Measurements from ENCODE around the gene COMMD3.

COMMD3 gene

GRCh38 chr10:22326145-22326702 lies 10.0 kb downstream of the COMMD3 start:
- peak overlapping the region; percentile 86 for H3K4me3 ChIP-seq (ENCODE audit: low read depth, low read length)
- H3K27ac ChIP-seq (ENCODE audit: low read depth, low read length): peak overlapping the region; percentile 40; the same call in 1 of the 2 replicates
- H2AFZ ChIP-seq (ENCODE audit: low read length, unreplicated experiment): peak overlapping the region; percentile 88
- H3K4me1 ChIP-seq (ENCODE audit: control insufficient read depth, insufficient read depth, low read length, unreplicated experiment): peaks cover 26% of the 10 kb centered on the region
- peaks cover 44% of the 10 kb centered on the region for H3K79me2 ChIP-seq (ENCODE audit: control insufficient read depth, insufficient read depth, low read length, unreplicated experiment)
- peaks cover 29% of the 10 kb centered on the region for H3K27me3 ChIP-seq (ENCODE audit: insufficient read depth, low read length)
- H3K36me3 ChIP-seq (ENCODE audit: insufficient read depth, low read length): peaks cover 18% of the 10 kb centered on the region

GRCh38 chr10:22329150-22329549 lies 13.0 kb downstream of the COMMD3 start:
- Histone ChIP-seq H3K79me2 (ENCODE audit: control insufficient read depth, insufficient read depth, low read length, unreplicated experiment) (peaks cover 24% of the 10 kb centered on the region), H3K36me3 (ENCODE audit: insufficient read depth, low read length) (peaks cover 18% of the 10 kb centered on the region), H2AFZ (ENCODE audit: low read length, unreplicated experiment) (no peak overlapping the region), H3K27me3 (ENCODE audit: insufficient read depth, low read length) (peaks cover 8% of the 10 kb centered on the region; the same call in 1 of the 2 replicates), H3K4me1 (ENCODE audit: control insufficient read depth, insufficient read depth, low read length, unreplicated experiment) (peaks cover 12% of the 10 kb centered on the region), H3K27ac (ENCODE audit: low read depth, low read length) (no peak overlapping the region), H3K4me3 (ENCODE audit: low read depth, low read length) (no peak overlapping the region)

- Histone ChIP-seq H3K4me1 (ENCODE audit: control insufficient read depth, insufficient read depth, low read length, unreplicated experiment) (no peaks in the 10 kb centered on the region), H3K4me3 (ENCODE audit: low read depth, low read length) (no peak overlapping the region), H3K79me2 (ENCODE audit: control insufficient read depth, insufficient read depth, low read length, unreplicated experiment) (no peaks in the 10 kb centered on the region), H3K27me3 (ENCODE audit: insufficient read depth, low read length) (peaks cover 32% of the 10 kb centered on the region), H2AFZ (ENCODE audit: low read length, unreplicated experiment) (no peak overlapping the region), H3K36me3 (ENCODE audit: insufficient read depth, low read length) (peaks cover 15% of the 10 kb centered on the region), H3K27ac (ENCODE audit: low read depth, low read length) (no peak overlapping the region)
Measured at GRCh38 chr10:22332116-22332692, 16.0 kb downstream of the COMMD3 start.

- Histone ChIP-seq H3K27ac (ENCODE audit: low read depth, low read length) (no peak overlapping the region), H3K4me1 (ENCODE audit: control insufficient read depth, insufficient read depth, low read length, unreplicated experiment) (no peaks in the 10 kb centered on the region), H3K27me3 (ENCODE audit: insufficient read depth, low read length) (peaks cover 44% of the 10 kb centered on the region), H2AFZ (ENCODE audit: low read length, unreplicated experiment) (no peak overlapping the region), H3K4me3 (ENCODE audit: low read depth, low read length) (no peak overlapping the region), H3K36me3 (ENCODE audit: insufficient read depth, low read length) (peaks cover 14% of the 10 kb centered on the region), H3K79me2 (ENCODE audit: control insufficient read depth, insufficient read depth, low read length, unreplicated experiment) (no peaks in the 10 kb centered on the region)
Measured at GRCh38 chr10:22333167-22333974, 17.2 kb downstream of the COMMD3 start.

- Histone ChIP-seq H3K79me2 (ENCODE audit: control insufficient read depth, insufficient read depth, low read length, unreplicated experiment) (no peaks in the 10 kb centered on the region), H3K4me1 (ENCODE audit: control insufficient read depth, insufficient read depth, low read length, unreplicated experiment) (no peaks in the 10 kb centered on the region), H3K36me3 (ENCODE audit: insufficient read depth, low read length) (peaks cover 10% of the 10 kb centered on the region), H3K27me3 (ENCODE audit: insufficient read depth, low read length) (peaks cover 50% of the 10 kb centered on the region), H3K4me3 (ENCODE audit: low read depth, low read length) (0 out of 2 replicates have a peak overlapping the region, but pooled peaks have one; percentile 75), H2AFZ (ENCODE audit: low read length, unreplicated experiment) (no peak overlapping the region), H3K27ac (ENCODE audit: low read depth, low read length) (no peak overlapping the region)
Measured at GRCh38 chr10:22333975-22334282, 17.7 kb downstream of the COMMD3 start.

- H3K27me3 ChIP-seq (ENCODE audit: insufficient read depth, low read length): peaks cover 56% of the 10 kb centered on the region
- peak overlapping the region; percentile 75 for H3K4me3 ChIP-seq (ENCODE audit: low read depth, low read length)
- peaks cover 5% of the 10 kb centered on the region for H3K36me3 ChIP-seq (ENCODE audit: insufficient read depth, low read length)
- H3K79me2 ChIP-seq (ENCODE audit: control insufficient read depth, insufficient read depth, low read length, unreplicated experiment): no peaks in the 10 kb centered on the region
- no peaks in the 10 kb centered on the region for H3K4me1 ChIP-seq (ENCODE audit: control insufficient read depth, insufficient read depth, low read length, unreplicated experiment)
- H3K27ac ChIP-seq (ENCODE audit: low read depth, low read length): no peak overlapping the region
- peak overlapping the region; percentile 84 for H2AFZ ChIP-seq (ENCODE audit: low read length, unreplicated experiment)
Measured at GRCh38 chr10:22334414-22335172, 18.4 kb downstream of the COMMD3 start.

GRCh38 chr10:22335173-22335933 lies 19.2 kb downstream of the COMMD3 start:
- Histone ChIP-seq H3K4me1 (ENCODE audit: control insufficient read depth, insufficient read depth, low read length, unreplicated experiment) (no peaks in the 10 kb centered on the region), H3K27me3 (ENCODE audit: insufficient read depth, low read length) (peaks cover 60% of the 10 kb centered on the region), H3K4me3 (ENCODE audit: low read depth, low read length) (peak overlapping the region; percentile 75), H3K79me2 (ENCODE audit: control insufficient read depth, insufficient read depth, low read length, unreplicated experiment) (no peaks in the 10 kb centered on the region), H3K27ac (ENCODE audit: low read depth, low read length) (no peak overlapping the region), H2AFZ (ENCODE audit: low read length, unreplicated experiment) (peak overlapping the region; percentile 84), H3K36me3 (ENCODE audit: insufficient read depth, low read length) (no peaks in the 10 kb centered on the region)

- no peaks in the 10 kb centered on the region for H3K79me2 ChIP-seq (ENCODE audit: control insufficient read depth, insufficient read depth, low read length, unreplicated experiment)
- H3K36me3 ChIP-seq (ENCODE audit: insufficient read depth, low read length): no peaks in the 10 kb centered on the region
- H2AFZ ChIP-seq (ENCODE audit: low read length, unreplicated experiment): no peak overlapping the region
- H3K4me3 ChIP-seq (ENCODE audit: low read depth, low read length): no peak overlapping the region
- H3K27ac ChIP-seq (ENCODE audit: low read depth, low read length): no peak overlapping the region
- H3K4me1 ChIP-seq (ENCODE audit: control insufficient read depth, insufficient read depth, low read length, unreplicated experiment): no peaks in the 10 kb centered on the region
- peaks cover 83% of the 10 kb centered on the region for H3K27me3 ChIP-seq (ENCODE audit: insufficient read depth, low read length)
Measured at GRCh38 chr10:22338185-22338900, 22.2 kb downstream of the COMMD3 start.

GRCh38 chr10:22338931-22339330 lies 22.7 kb downstream of the COMMD3 start:
- Histone ChIP-seq H3K27me3 (ENCODE audit: insufficient read depth, low read length) (peaks cover 89% of the 10 kb centered on the region), H3K36me3 (ENCODE audit: insufficient read depth, low read length) (no peaks in the 10 kb centered on the region), H3K4me3 (ENCODE audit: low read depth, low read length) (no peak overlapping the region), H3K4me1 (ENCODE audit: control insufficient read depth, insufficient read depth, low read length, unreplicated experiment) (no peaks in the 10 kb centered on the region), H3K79me2 (ENCODE audit: control insufficient read depth, insufficient read depth, low read length, unreplicated experiment) (no peaks in the 10 kb centered on the region), H3K27ac (ENCODE audit: low read depth, low read length) (no peak overlapping the region), H2AFZ (ENCODE audit: low read length, unreplicated experiment) (no peak overlapping the region)
